Gastrocnemius medialis (tissue), 4 donors: Measurements from ENCODE around the gene P2RY4.

ENCODE experiments used
- CTCF ChIP-seq, 5 experiments: fragments of 450-650 bp in 3 of 5; fragments of 200-600 bp in 2 of 5; sonication (generic) in 2 of 5; IDR thresholded peaks in 4 of 5; conservative IDR thresholded peaks in 1 of 5; 1 replicate in 4 of 5; 2 replicates in 1 of 5; pipeline ENCODE4 v1.5.1; 2016 to 2019; ENCODE audit warnings: antibody characterized with exemption in 5 of 5, mild to moderate bottlenecking in 3 of 5, moderate library complexity in 3 of 5
- POLR2A ChIP-seq, 2 donors: fragments of 450-650 bp; IDR thresholded peaks; one replicate each; pipeline ENCODE4 v1.6.1; 2017; ENCODE audit warnings: antibody characterized with exemption in 2 of 2, mild to moderate bottlenecking in 2 of 2, moderate library complexity in 2 of 2

GRCh38 chrX:70264784-70265183 is 4.8 kb upstream of the P2RY4 start:
- no peak for TF ChIP-seq CTCF (IDR thresholded peaks at IDR 0.05 in 4 of 5, conservative IDR thresholded peaks at IDR 0.05 in 1 of 5)
- no peak for TF ChIP-seq POLR2A (IDR thresholded peaks at IDR 0.05)
